GM12872 (cell line): ENCODE data around the gene ATXN7L1.
A peak's percentile ranks its signal among the peaks of the same experiment; 100 is the strongest.

Experiments
- CTCF ChIP-seq: IDR thresholded peaks from 3 replicates; pipeline ENCODE4 v1.5.1; 2011; ENCODE audit warnings: low read depth, mild to moderate bottlenecking, low read length, moderate library complexity; ENCODE audit not compliant: insufficient read depth

Gene ATXN7L1

DNA sequence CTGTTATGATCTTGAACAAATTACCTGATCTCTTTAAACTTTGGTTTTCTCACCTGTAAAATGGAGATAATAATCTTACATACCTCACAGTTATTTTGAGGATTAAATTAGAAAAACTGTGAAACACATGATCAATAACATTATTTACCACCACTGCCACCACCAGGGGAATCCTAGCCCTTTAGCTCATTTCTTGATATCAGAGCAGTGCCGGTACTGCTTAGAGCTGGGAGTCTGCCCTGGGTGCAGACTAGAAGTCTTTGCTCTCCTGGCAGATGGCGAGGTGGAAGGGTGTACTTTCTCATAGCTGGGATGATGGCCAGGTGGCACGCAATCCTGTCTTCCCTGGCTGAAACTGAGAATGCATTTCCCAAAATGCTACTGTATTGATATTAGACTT, 282.4 kb downstream of the ATXN7L1 start:
- TF ChIP-seq CTCF: peak; percentile 36; the same call in 1 of the 3 replicates

DNA sequence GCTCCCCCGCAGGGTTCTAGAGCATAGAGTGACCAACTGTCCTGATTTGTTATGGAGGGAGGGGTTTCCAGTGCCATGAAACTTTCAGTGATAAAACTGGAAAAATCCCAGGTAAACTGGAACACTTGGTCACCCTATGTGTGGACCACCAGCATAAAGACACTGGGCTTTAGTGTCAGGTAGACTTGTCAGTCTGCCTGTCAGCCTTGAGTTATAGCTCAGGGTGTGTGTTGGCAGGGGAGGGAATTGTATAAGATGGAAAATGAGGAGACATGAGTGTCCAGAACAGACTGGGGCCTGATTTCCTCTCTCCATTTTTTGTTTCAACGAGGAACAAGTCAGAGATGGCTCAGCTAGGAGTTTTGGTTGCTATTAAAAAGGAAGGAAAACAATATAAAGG, 284.9 kb downstream of the ATXN7L1 start:
- no peak for TF ChIP-seq CTCF

DNA sequence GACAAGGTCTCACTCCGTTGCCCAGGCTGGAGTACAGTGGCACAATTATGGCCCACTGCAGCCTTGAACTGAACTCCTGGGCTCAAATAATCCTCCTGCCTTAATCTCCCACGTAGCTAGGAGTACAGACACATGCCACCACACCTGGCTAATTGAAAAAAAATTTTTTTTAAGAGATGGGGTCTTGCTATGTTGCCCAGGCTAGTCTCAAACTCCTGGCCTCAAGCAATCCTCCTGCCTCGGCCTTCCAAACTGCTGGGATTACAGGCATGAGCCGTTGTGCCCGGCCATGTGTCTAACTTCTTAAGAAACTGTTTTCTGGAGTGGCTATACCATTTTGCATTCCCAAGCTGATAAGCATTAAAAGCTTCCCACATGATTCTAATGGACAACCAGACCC, 285.6 kb downstream of the ATXN7L1 start:
- TF ChIP-seq CTCF: no peak

GRCh38 chr7:105589356-105590077, 286.9 kb downstream of the ATXN7L1 start:
- peak; percentile 87 for TF ChIP-seq CTCF

DNA sequence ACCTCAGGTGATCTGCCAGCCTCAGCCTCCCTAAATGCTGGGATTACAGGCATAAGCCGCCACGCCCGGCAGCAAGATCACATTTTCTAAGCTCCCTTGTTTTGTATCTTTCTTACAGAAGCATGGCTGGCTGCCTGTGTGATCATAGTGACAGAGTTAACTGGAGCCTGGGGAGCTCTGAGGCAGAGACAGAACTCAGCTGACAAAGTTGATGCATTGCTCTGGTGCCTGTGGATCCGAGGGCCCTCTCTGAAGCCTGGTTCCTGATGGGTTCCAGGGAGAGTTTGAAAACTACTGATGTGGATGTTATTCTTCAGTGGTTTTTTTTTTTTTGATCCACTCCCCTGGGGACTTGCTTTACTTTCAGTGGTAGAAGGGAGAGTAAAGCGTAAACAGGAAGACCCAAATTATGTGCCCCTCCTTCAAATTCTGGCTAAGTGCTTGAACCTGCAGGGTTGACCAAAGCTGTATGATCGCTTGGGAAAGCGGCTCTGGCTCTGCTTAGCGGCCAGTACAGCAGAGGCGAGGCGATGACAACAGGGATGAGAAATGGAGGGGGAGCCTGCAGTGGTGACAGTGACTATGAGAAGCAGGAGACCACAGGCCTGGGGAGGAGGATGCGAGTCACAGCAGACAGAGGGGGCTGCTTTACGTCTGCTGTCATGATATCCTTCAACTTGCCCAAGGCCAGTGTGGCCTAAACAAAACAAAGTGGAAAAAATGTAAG, 288.3 kb downstream of the ATXN7L1 start:
- no peak for TF ChIP-seq CTCF

GRCh38 chr7:105585850-105586500, 290.4 kb downstream of the ATXN7L1 start:
- no peak for TF ChIP-seq CTCF

DNA sequence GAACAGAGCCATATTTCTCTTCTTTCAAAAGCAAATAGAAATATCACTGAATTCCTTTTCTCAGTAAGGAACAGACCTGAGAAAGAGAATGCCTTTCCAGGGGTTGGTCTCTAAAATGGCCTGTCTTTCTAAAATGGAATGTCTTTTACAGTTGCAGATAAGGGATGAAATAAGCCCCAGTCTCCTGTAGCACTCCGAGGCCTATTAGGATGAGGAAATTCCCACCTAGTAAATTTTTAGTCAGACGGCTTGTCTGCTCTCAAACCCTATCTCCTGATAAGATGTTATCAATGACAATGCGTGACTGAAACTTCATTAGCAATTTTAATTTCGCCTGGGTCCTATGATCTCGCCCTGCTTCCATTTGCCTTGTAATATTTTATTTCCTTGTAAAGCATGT, 292.2 kb downstream of the ATXN7L1 start:
- no peak for TF ChIP-seq CTCF
